Measurements from ENCODE around the gene DHX58. TPM values are rescaled to one million over a fixed set of nuclear protein-coding genes. Genes with fewer than 3 reads are reported as not detected.

DHX58 gene
- total and polyA plus RNA-seq, 10 donors: 20.9 to 41.2 (median 25.8) TPM

- H3K4me3 ChIP-seq: peak overlapping the region; percentile 77 to 99 (median 89)
- intact Hi-C loops (cut with DNase I; ENCODE audit: low total_unique reads): no loop called here
- peaks cover 16 to 62% (median 45%) of the 10 kb centered on the region in 6 donors for H3K4me1 ChIP-seq
- no peak for TF ChIP-seq POLR2AphosphoS5 (IDR thresholded peaks at IDR 0.05)
- no peak for TF ChIP-seq CTCF (IDR thresholded peaks at IDR 0.05 in 8 of 11, conservative IDR thresholded peaks at IDR 0.05 in 3 of 11)
- TF ChIP-seq POLR2A (IDR thresholded peaks at IDR 0.05): no peak
- WGBS, 5 donors: 47 to 66% (median 56%) methylated on average over 7 of the region's 7 CpGs
- H3K27me3 ChIP-seq (replicated peaks in 1 of 7): no peaks in the 10 kb centered on the region
- DNase-seq: no peak
- H3K27ac ChIP-seq: peak overlapping the region in 5 of 8 donors; percentile 68 to 84 (median 79)
- peaks cover 0 to 56% (median 18%) of the 10 kb centered on the region in 6 donors for H3K36me3 ChIP-seq
- no peaks in the 10 kb centered on the region for H3K9me3 ChIP-seq
Measured at GRCh38 chr17:42120161-42120769, 7.8 kb upstream of the DHX58 start.

- WGBS, 5 donors: 90 to 94% (median 93%) methylated on average over 18 of the region's 18 CpGs
- intact Hi-C loops (cut with DNase I; ENCODE audit: low total_unique reads): loop anchor here (5.0 to 10.0 kb wide), 3 partner anchors 66 to 157 kb away; partner anchors contain the start of genes HCRT, KCNH4 and NKIRAS2
- Histone ChIP-seq H3K27ac (no peak overlapping the region), H3K27me3 (replicated peaks in 1 of 7) (no peaks in the 10 kb centered on the region), H3K4me3 (no peak overlapping the region), H3K4me1 (peaks cover 16 to 63% (median 45%) of the 10 kb centered on the region in 6 donors), H3K36me3 (peaks cover 0 to 56% (median 11%) of the 10 kb centered on the region in 6 donors), H3K9me3 (no peaks in the 10 kb centered on the region)
- DNase-seq: no peak
- no peak for TF ChIP-seq CTCF (IDR thresholded peaks at IDR 0.05 in 8 of 11, conservative IDR thresholded peaks at IDR 0.05 in 3 of 11)
- no peak for TF ChIP-seq POLR2AphosphoS5 (IDR thresholded peaks at IDR 0.05)
- no peak for TF ChIP-seq POLR2A (IDR thresholded peaks at IDR 0.05)
Measured at GRCh38 chr17:42119301-42119700, 6.8 kb upstream of the DHX58 start.

- Histone ChIP-seq H3K27me3 (replicated peaks in 1 of 7) (no peaks in the 10 kb centered on the region), H3K9me3 (no peaks in the 10 kb centered on the region), H3K27ac (no peak overlapping the region), H3K4me1 (peaks cover 16 to 66% (median 46%) of the 10 kb centered on the region in 6 donors), H3K4me3 (no peak overlapping the region), H3K36me3 (peaks cover 0 to 59% (median 12%) of the 10 kb centered on the region in 6 donors)
- DNase-seq: no peak
- WGBS, 5 donors: 74 to 86% (median 78%) methylated on average over 2 of the region's 2 CpGs
- intact Hi-C loops (cut with DNase I; ENCODE audit: low total_unique reads): loop anchor here (5.0 to 10.0 kb wide), 3 partner anchors 66 to 156 kb away; partner anchors contain the start of genes HCRT, KCNH4 and NKIRAS2
- TF ChIP-seq POLR2A (IDR thresholded peaks at IDR 0.05) (no peak), CTCF (IDR thresholded peaks at IDR 0.05 in 8 of 11, conservative IDR thresholded peaks at IDR 0.05 in 3 of 11) (peak in 10 of 11 experiments; percentile 14 to 67 (median 50))
Measured at GRCh38 chr17:42118545-42118944, 6.0 kb upstream of the DHX58 start.

- intact Hi-C loops (cut with DNase I; ENCODE audit: low total_unique reads): loop anchor here (5.0 to 10.0 kb wide), 3 partner anchors 67 to 156 kb away; partner anchors contain the start of genes HCRT, KCNH4 and NKIRAS2
- Histone ChIP-seq H3K27ac (no peak overlapping the region), H3K4me3 (no peak overlapping the region), H3K9me3 (no peaks in the 10 kb centered on the region), H3K36me3 (peaks cover 0 to 61% (median 14%) of the 10 kb centered on the region in 6 donors), H3K4me1 (peaks cover 16 to 71% (median 49%) of the 10 kb centered on the region in 6 donors), H3K27me3 (replicated peaks in 1 of 7) (no peaks in the 10 kb centered on the region)
- TF ChIP-seq POLR2A (IDR thresholded peaks at IDR 0.05): no peak
- TF ChIP-seq CTCF (IDR thresholded peaks at IDR 0.05 in 8 of 11, conservative IDR thresholded peaks at IDR 0.05 in 3 of 11): no peak
- no peak for TF ChIP-seq POLR2AphosphoS5 (IDR thresholded peaks at IDR 0.05)
- WGBS, 5 donors: 87 to 99% (median 94%) methylated on average over 4 of the region's 4 CpGs
- DNase-seq: peak; percentile 62
Measured at GRCh38 chr17:42118126-42118510, 5.6 kb upstream of the DHX58 start.

All from spleen (tissue), 11 donors.